NCI-H2227 (cell line): ENCODE results near the gene TTYH2.

Experiments used
- DNase-seq: peaks from one replicate; lab custom pipeline; 2025; ENCODE audit not compliant: unreplicated experiment; lab: John Stamatoyannopoulos, UW

Gene TTYH2

GRCh38 chr17:74192950-74193781 is 20.2 kb upstream of the TTYH2 start:
- peak; percentile 66 for DNase-seq

GRCh38 chr17:74194682-74195081 is 18.7 kb upstream of the TTYH2 start:
- DNase-seq = no peak

GRCh38 chr17:74196541-74197317 is 16.6 kb upstream of the TTYH2 start:
- peak; percentile 54 for DNase-seq

GRCh38 chr17:74197801-74198200 is 15.6 kb upstream of the TTYH2 start:
- no peak for DNase-seq

- DNase-seq = no peak
These were observed 14.7 kb upstream of the TTYH2 start for GRCh38 chr17:74198694-74199093.

- DNase-seq = peak; percentile 47
These were observed 13.9 kb upstream of the TTYH2 start for GRCh38 chr17:74199306-74200092.

GRCh38 chr17:74200112-74200511 is 13.3 kb upstream of the TTYH2 start:
- no peak for DNase-seq

GRCh38 chr17:74201250-74201649 is 12.1 kb upstream of the TTYH2 start:
- peak; percentile 87 for DNase-seq

GRCh38 chr17:74201948-74202347 is 11.4 kb upstream of the TTYH2 start:
- DNase-seq = no peak

GRCh38 chr17:74202938-74203337 is 10.4 kb upstream of the TTYH2 start:
- DNase-seq = peak; percentile 60

GRCh38 chr17:74203439-74204240 is 9.7 kb upstream of the TTYH2 start, which contains the start of gene RPL38:
Gene RPL38 (plus strand): TSS chr17:74203678. CDS start chr17:74203956, 278 bp downstream.
- DNase-seq = peak; percentile 98

- DNase-seq = no peak
These were observed 8.9 kb upstream of the TTYH2 start for GRCh38 chr17:74204474-74204873.

GRCh38 chr17:74205274-74205673 is 8.1 kb upstream of the TTYH2 start:
- no peak for DNase-seq

GRCh38 chr17:74206332-74206818 is 7.0 kb upstream of the TTYH2 start:
- no peak for DNase-seq

GRCh38 chr17:74210191-74211140 is 2.9 kb upstream of the TTYH2 start:
- DNase-seq = peak; percentile 62

- no peak for DNase-seq
These were observed 2.0 kb upstream of the TTYH2 start for GRCh38 chr17:74211141-74211911.

GRCh38 chr17:74211912-74212208 is 1.5 kb upstream of the TTYH2 start:
- no peak for DNase-seq

- no peak for DNase-seq
These were observed 1.0 kb upstream of the TTYH2 start for GRCh38 chr17:74212209-74212912.
